Activated naive CD4-positive, alpha-beta T cell treated with Interleukin-2 at 50 U/mL for 16 hours (primary cell): ENCODE data around the gene KIAA0232.
"Not testable (repeated sequence)": the region's sequence is repeated elsewhere in the genome, so short reads cannot be mapped to it uniquely, and the experiment has no call there.

Source experiments
- DNase-seq: peaks from one replicate; pipeline ENCODE4 v3.0.0-alpha.2; 2020

Gene KIAA0232

GRCh38 chr4:6776920-6777635, 5.4 kb upstream of the KIAA0232 start:
- no peak for DNase-seq

DNA sequence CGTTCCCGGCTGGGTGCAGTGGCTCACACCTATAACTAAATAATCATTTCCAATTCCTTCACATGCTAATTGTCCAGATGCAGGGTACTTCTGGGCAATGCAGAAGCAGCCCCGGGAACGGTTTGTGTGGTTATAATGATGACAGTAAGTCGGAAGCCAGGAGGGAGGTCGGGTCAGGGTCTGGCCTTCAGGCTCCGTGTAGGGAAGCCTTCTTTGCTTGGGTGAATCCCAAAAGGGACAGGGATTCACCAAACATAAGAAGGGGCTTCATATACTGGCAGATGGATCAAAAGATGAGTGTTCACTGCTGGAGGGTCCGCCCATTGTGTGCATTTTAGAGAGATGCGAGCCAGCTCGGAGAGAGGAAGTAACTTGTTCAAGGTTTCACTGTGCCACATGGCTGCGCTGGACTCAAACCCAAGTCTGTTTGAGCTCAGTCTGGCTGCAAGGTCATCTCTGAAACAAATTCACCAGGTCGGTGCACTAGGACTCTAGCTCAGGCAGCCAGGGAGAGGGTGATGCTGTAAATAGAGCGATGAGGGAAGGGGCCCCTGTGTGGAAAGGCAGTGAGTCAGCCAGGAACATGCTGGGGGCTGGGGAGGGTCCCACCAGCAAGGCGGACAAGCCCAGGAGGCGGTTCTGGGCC, 4.8 kb upstream of the KIAA0232 start:
- no peak for DNase-seq

GRCh38 chr4:6778435-6778834, 4.1 kb upstream of the KIAA0232 start:
- no peak for DNase-seq

GRCh38 chr4:6779667-6780565, 2.6 kb upstream of the KIAA0232 start:
- no peak for DNase-seq

DNA sequence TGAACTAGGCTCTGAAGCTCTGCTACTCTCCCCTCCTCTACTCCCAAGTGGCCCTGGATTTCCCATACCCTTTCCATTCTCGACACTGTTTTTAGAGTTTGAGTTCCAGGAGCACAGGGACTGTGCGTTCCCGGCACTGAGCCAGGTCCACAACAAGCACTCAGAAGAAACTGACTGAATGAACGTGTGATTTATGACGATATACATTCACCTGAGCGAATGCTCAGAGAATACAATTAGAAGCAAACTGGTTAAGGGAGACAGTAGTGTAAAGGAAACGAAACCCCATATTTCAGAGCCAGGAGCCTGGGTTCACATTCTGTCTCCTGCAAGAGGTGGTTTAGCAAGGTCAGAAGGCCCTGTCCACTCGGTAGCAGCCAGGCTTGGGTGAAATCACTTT, 1.4 kb upstream of the KIAA0232 start:
- DNase-seq: no peak

GRCh38 chr4:6781561-6781960, 966 bp upstream of the KIAA0232 start:
- no peak for DNase-seq

- no peak for DNase-seq
Observed at GRCh38 chr4:6782846-6783110, 251 bp downstream of the KIAA0232 start.

GRCh38 chr4:6783111-6783981, 819 bp downstream of the KIAA0232 start:
- peak; percentile 91 for DNase-seq

DNA sequence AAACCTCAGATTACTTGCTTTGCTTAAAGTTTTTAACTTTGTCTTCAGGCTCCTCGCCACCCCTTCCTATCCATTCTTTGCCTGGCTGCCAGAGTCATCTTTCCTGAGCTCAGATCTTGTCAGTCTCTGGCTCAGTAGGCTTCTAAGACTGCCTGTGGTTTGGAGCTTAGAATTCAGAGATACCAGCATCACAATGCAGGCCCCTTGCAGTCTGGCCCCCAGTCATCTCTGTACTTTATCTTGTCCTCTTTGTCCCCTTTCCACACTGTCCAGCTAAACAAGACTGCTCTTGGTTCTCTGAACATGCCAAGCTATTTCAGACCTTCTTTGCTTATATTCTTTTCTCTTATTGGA, 3.0 kb downstream of the KIAA0232 start:
- no peak for DNase-seq

GRCh38 chr4:6788123-6788522, 5.6 kb downstream of the KIAA0232 start:
- no peak for DNase-seq

GRCh38 chr4:6791245-6791644, 8.7 kb downstream of the KIAA0232 start:
- not testable (repeated sequence) for DNase-seq

DNA sequence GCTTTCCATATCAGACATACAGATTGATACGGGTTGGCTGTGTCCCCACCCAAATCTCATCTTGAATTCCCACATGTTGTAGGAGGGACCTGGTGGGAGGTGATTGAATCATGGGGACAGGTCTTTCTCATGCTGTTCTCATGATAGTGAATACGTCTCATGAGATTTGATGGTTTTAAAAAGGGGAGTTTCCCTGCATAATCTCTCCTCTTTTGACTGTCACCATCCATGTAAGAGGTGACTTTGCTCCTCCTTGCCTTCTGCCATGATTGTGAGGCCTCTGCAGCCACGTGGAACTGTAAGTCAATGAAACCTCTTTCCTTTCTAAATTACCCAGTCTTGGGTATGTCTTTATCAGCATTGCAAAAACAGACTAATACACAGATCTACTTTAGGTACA, 9.3 kb downstream of the KIAA0232 start:
- DNase-seq: not testable (repeated sequence)

DNA sequence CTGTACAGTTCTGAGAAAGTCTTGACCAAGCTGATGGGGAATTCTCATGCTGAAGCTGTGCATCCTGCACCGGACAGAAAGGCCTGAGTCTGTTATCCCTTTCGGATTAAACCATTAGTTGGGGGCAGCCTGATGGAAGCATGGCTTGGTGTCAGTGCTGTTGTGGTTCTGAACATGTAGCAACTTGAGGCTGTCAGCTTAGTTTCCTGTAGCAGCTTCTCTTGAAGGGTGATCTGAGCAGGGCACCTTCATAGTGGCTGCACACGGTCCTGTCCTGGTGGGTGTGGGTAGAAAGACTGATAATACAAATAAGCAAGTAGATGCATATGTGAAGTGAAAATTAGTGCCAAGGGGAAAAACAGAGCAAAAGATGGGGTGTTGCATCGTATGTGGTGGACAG, 11.7 kb downstream of the KIAA0232 start:
- DNase-seq: no peak

- no peak for DNase-seq
Observed at GRCh38 chr4:6795821-6796220, 13.3 kb downstream of the KIAA0232 start.

GRCh38 chr4:6797368-6797767, 14.8 kb downstream of the KIAA0232 start:
- not testable (repeated sequence) for DNase-seq

DNA sequence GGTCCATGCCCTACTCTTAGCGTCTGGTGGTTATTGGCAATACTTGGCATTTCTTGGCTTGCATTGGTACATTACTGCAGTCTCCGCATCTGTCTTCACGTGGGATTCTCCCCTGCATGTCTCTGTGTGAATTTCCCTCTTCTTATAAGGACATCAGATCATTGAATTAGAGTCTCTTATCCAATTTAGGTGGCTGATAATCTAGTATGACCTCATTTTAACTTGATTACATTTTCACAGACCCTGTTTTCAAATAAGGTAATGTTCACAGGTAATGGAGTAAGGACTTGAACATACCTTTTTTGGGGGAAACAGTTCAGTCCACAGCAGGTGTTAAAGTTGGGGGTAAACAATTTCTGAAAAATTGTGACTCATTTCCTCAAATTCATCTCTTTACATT, 16.6 kb downstream of the KIAA0232 start:
- DNase-seq: no peak

- DNase-seq: no peak
Observed at GRCh38 chr4:6802025-6802424, 19.5 kb downstream of the KIAA0232 start.

DNA sequence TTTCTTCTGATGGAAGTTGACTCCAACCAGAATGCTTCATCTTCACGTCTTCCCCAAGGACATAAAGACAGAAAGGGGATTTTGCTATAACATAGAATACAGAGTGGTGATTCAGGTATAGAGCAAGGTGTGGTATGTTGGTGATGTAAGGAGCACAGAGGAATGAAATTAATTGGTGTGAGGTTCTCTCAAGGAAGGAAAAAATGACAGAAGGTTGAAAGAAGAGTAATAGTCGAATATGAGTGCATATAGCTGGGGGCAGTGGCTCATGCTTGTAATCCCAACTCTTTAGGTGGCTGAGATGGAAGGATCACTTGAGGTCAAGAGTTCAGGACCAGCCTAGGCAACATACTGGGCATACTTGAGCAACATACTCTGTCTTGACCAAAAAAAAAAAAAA, 20.1 kb downstream of the KIAA0232 start:
- no peak for DNase-seq

DNA sequence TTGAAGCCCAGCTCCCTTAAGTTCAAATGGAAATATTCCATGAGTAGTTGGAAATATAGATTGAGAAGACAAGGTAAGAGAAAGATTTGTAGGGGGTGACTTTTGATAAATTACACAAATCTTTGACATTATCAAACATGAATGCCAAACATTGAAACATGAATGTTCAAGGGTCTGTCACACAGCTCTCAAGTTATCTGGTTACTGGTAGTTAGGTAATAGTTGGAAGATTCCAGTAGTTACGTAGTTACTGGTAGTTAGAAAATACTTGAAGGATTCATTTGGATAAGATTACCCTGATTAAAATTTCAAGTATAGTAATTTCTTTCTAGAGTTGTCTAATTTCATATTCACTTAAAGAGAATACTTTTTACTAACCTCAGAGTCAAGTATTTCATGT, 20.7 kb downstream of the KIAA0232 start:
- DNase-seq: no peak

GRCh38 chr4:6804082-6804752, 21.7 kb downstream of the KIAA0232 start:
- DNase-seq: no peak

DNA sequence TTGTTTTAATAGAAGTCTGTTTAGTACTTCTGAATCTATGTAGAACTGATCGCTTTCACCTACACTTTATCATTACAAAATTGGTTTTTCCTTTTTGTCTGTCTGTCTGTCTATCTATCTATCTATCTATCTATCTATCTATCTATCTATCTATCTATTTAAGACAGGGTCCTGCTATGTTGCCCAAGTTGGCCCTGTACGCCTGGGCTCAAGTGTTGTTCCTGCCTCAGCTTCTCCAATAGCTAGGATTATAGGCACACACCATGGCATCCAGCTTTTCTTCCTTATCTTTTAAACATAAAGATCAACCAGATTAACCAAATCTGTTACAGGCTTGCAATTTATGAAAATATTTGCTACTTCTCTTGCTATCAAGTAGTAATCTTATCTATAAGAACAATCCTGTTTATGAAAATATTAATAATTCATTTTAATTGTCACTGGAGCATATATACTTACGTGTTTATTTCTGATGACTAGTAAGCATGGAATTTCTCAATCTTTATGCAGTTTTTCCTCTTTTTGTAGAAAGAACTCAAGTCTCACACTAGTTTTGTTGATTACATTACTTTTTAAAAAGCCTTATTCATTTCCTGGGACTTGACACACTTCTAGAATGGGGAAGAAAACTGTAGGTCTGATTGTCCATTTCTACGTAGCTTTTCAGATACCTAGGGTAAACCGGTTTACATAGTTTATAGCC, 24.5 kb downstream of the KIAA0232 start:
- no peak for DNase-seq

- no peak for DNase-seq
Observed at GRCh38 chr4:6808259-6808658, 25.7 kb downstream of the KIAA0232 start.
